DLD1 (cell line): Measurements from ENCODE around the gene EXOG.
"Not testable (repeated sequence)": the region's sequence is repeated elsewhere in the genome, so short reads cannot be mapped to it uniquely, and the experiment has no call there.

Source experiments
- in situ Hi-C: cut with HindIII; loops from 2 replicates; pipeline ENCODE4 v1.10.0; 2017; ENCODE audit warnings: low sequenced_read_pairs

The EXOG gene

DNA sequence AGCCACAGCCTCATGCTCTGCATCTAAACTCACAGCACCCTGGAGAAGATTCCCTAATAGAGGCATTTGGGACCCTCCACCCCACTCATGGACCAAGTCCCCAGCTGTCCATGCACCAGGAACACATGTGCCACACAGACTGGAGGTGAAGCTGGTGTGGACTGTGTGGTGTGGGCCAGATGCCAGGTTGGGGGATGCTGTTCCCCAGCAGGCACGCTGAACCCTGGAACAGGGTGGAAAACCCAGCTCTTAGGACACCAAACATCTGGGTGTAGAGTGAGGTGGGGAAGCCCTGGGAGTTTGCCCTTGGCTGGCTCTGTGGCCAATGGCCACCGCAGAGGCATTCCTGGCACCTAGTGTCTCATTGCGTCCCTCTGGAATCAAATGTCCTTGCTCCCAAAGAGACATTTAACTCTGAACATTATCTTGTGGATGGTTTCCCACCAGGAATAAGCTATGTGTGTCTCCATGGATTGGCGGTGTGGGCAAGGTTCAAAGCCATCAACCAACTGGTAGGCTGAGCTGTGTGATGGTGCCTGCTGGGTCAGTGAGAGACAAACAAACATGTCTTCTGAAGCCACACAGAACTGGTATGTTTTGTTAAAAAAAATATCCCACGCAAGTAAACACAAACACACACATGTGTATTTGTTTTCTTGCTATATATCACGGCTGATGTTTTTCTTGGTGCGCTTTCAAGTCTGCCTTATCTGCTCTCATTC, 65.0 kb downstream of the EXOG start:
- in situ Hi-C loops = no loop called here

DNA sequence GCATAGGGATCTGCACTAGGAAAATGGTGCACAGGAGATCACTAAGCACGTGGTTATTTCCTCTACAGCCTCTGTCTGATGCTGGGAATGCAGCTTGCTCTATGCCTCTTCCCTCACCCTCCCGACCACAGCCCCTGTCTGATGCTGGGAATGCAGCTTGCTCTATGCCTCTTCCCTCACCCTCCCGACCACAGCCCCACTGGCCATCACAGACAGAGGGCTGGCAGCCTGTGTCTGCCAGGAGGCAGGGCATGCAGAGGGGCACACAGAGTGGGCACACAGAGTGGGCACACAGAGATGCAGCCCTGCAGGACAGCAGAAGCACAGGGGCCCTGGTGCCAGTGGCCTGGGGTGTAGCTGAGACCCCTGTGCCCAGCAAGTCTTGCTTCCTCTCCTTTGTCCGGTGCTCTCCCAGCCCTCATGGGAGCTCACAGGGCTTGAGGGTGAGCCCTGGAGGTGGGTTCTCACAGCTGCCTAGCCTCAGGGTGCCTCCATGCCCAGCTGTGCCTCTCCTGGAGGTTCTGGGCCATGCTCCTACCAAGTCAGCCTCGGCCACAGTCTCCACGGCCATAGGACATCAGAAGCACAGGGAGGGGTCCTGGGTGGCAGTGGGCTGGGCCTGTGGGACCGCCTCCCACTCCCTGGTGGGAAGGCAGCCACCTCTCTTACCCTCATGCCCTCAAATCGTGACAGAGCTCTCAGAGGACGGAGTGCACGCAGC, 65.8 kb downstream of the EXOG start:
- in situ Hi-C loops = no loop called here

DNA sequence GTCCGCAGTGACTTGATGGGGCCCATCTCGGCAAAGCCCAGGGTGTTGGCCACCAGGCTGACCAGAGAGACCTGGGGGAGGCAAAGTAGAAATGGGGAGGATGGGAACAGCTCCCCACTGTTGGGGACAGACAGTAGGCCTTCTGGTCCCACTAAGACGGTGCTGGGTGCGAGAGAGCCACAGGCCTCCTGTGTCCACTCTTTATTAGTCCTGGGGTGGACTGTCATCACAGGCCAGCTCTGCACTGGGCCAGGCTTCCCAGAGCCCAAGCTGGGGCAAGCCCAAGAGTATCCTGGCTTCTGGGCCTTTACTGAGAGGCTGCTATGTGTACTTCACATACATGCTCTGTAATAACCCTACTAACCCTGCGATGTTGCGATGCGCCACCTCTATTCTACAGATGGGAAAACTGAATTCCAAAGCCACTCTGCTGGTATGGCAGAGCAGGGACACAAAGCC, 66.4 kb downstream of the EXOG start:
- in situ Hi-C loops = no loop called here

DNA sequence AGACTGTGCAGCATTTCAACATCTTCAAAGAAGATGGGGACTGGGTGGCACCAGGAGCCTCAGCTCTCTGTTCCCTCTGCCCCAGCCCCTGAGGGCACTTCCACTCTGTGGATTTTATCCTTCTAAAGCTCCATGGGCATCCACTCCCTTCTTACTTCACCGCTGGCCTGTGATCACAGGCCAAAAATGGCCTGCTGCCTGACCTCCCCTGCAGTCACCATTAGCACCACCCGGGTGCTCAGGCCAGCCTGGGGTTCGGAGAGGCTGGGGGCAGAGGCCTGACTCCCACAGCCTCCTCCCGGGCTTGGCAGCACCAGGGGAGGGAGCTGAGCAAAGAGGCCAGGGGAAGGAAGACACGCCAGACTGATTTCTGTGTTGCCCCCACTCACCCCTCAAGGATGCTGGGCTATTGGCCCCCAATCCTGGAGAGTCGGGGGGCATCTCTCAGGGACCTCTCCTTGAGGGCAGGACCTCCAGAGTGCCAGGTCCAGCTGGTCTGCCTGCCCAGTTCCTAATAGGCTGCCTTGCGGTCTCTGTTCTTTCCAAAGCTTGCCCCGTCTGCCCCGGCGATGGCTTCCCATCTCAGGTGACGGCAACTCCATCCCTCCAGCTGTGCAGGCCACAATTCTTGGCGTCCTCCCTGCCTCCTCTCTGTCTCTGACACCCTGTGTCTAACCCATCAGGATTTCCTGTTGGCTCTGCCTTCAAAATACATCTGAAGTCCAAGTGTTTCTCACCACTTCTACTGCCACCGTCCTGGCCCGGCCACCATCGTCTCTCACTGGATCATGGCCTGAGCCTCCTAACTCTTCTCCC, 67.1 kb downstream of the EXOG start:
- in situ Hi-C loops = no loop called here

DNA sequence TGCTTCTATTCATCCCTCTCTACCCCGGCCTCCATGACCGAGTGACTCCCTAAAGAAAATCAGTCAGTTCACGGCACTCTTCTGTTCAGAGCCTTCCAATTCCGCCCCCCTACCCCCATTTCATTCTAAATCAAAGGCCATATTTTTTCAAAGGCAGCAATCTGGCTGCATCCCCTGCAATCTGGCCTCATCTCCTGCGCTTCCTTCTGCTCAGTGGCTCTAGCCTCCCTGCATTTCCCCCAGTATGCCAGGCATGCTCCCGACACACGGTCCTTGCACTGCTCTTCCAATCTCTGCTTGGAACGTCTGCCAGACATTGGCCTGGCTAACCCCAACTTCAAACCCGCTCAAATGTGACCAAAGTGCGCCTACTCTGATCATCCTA, 67.7 kb downstream of the EXOG start:
- in situ Hi-C loops = no loop called here

DNA sequence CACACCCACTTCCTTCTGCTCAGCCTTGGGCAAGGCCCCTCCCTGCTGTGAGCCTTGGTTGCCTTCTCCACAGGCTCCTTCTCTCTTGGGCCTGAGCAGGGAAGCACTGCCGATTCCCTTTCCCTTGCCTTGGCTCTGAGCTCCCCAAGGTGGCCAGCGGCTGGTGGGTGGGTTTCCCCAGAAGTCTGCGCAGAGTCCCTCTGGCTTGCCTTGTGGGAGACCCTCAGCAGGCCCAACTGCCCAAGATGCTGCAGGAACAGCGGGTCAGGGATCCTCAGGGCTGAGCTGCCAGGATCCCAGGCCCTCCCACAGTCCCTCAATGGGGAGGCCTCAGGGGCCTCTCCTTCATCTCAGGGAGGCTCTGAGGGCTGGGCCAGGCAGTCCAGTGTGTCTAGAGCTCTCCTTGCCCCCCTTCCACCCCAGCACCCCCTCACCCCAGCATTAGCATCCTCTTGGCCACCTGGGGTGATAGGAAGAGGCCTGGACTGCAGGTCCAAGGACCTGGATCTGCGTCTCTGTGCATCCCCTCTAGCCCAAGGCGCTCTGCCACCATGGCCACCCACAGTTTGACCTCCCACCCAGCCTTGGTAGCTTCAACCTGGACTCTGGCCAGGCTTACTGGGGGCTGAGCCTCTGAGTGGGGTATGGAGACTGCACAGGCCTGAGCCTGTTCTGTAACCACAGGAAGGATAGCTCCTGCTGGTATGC, 68.6 kb downstream of the EXOG start:
- in situ Hi-C loops = no loop called here

DNA sequence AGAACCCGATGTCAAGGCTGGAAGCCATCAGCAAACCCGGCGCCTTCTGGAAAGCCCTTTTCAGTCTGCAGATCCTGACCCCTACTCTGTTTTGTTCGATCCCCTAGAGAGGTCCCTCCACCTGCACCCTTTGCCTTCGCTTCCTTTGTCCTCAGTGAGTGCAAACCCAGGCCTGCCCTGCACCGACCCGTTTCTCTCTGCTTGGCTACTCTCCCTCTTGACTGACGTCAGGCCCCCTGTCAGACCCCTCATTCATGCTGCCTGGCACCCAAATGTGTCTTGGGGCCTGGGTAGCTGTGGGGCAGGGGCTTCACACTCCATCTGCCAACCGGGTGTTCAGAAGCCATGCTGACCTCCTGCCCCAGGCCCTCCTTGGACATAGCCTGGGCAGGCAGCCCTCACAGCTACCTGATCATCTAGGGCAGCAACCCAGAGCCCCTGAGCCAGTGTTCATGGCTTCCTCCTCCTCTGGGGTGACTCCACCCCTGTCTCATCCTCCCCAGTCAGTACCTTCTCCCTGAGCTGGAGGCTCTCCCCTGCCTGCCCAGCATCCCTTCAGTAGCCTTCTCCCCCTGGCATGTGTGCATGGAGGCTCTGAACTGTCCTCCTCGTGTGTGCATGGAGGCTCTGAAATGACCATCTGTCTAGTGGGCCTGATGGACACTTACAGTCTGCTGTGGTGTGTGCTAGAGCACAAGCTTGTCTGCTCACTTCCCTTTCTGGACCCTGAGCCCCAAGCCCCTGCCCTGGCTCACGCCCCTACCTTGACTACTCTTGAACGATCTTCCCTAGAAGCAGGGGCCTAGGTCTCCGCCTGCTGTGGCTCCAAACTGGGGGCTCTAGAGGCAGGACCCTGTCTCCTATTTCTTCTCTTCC, 69.4 kb downstream of the EXOG start:
- in situ Hi-C loops = no loop called here

DNA sequence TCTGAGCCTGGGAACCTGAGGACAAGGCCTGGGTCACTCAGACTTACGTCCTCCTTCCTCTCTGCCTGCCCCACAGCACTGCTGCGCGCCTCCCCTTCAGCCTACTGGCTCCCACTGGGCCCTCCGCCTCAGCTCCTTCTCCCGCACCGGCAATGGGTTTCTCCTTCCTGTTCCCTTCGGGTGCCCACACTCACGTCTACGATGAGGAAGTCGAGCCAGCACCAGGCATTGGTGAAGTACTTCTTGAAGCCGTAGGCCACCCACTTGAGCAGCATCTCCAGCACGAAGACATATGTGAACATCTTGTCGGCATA, 70.0 kb downstream of the EXOG start:
- in situ Hi-C loops = no loop called here

DNA sequence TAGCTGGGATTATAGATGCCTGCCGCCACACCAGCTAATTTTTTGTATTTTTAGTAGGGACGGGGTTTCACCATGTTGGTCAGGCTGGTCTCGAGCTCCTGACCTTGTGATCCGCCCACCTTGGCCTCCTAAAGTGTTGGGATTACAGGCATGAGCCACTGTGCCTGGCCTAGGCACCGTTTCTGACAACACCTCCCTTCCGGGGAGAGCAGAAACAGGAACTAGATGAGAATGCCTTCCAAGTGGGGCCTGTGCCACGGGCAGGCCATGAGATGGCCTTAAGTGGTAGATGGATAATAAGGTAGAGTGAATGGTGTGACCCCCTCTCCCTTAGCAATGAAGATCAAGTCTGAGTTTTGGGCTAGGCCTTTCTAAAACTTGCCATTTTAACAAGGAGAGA, 70.7 kb downstream of the EXOG start:
- in situ Hi-C loops = not testable (repeated sequence)

DNA sequence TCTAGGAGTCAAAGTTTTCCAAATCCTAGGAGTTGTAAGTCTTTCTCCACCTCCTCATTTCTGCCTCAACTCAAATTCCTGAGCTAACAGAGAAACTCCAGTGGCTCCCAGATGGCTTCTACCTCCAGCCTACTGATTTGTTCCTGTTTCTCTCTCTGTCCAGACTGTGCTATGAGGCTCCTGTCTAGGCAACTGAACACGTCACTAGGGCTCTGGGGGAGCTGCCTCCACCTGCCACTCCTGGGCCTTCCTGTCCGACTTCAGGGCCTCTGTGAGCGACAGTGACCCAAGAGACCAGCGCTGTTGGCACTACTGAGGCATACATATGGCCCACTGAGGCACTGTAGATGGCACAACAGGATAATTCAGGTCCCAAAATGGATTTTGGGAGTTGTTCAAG, 71.4 kb downstream of the EXOG start:
- in situ Hi-C loops = no loop called here

DNA sequence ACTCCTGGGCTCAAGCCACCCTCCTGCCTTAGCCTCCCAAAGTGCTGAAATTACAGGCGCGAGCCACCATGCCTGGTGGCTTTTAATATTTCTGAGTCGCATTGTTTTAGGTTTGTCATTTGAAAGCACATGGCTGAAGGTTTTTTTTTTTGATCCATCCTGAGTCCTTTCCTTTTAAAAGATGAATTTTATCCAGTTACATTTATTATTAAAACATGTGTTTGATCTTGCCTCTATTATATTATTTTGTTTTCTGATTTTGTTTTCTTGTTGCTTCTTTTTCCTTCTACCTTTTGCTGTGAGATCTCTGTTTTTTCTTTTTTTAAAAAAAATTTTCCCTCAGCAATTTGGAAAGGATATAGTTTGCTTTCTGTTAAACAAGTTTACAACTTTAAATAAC, 77.0 kb downstream of the EXOG start:
- in situ Hi-C loops = no loop called here

DNA sequence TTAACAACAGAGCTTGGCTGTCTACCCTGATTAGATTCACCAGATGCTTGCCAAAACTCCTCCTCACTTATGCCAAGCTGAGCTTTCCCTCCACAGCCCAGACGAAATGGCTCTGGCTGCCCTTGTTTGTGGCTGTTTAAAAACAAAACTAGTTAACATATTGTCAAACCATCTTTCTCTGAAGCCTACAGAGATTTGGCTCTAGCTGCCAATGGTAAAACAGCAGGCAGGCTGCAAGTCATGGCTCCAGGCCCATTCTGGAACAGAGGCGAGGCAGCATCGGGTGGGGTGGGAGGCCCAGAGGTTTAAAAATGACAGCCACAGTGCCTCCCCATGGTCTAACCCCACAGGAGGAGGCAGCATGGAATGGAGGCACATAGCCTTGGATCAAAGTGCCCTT, 77.4 kb downstream of the EXOG start:
- in situ Hi-C loops = no loop called here

DNA sequence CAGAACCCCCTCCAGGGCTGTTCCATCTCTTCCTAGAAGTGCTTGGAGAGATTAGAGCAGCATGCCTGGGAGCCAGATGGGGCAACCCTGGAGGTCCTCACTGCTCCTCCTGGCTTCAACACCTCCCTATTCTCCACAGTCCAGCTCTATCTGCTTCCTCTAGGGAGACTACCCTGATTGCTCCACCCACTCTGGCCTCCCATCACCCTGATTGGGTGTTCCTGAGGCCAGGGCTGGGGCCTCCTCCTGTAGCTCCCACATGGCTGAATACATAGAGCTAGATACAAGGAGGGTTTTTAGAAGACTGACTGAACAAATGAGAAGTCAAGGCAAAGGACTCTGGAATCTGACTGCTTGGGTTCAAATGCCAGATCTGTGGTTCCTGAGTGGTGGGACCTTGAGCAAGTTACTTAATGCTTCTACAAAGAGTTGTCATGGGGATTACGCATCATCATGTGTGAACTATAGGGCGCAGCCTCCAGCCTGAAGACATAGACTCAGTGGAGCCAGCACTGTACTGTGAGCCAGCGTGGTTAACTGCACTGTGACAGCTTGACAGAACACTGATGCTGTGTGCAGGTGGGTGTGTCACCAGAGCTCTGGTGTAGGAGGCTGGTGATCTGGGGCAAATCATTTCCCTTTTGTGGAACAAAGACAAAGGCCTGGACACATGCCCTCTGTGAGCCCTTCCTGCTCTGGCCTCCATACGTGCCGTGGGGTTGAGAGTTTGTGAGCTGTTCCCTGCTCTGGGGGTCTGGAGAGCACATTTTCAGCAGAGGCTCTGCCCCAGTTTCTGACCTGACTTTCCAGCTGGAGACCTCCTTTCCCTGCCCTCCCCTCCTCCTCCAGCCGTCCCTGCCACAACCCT, 78.5 kb downstream of the EXOG start:
- in situ Hi-C loops = no loop called here

DNA sequence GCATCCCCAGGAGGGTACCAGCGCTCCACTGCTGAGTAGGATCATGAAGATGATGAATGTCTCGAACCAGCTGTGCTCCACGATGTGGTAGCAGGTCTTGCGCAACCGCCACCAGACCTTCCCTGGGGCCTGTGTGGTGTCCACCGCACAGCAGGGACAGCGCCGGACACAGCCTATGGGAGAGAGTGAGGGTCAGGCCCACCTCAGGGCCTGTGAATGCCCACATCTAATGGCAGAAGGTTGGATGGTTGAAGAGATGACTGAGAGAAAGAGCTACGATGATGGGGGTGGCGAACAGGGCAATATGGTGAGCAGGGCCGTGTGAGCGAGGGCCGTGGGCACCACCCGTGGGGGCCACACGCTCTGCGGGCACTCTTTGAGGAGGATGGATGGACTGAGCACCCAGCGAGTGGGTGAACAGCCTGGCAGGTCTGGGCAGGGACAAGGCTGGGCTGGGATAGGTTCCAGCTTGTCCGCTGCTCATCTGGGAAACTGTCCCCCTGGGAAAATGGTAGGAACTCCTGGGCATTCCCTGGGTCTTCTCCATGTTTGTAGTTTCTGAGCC, 79.2 kb downstream of the EXOG start:
- in situ Hi-C loops = no loop called here
